LNCAP (cell line): ENCODE data around the gene TDRD7.

Experiments
- CTCF ChIP-seq: fragments of 450-650 bp; IDR thresholded peaks from 2 replicates; pipeline ENCODE4 v1.5.1; 2017; ENCODE audit warnings: mild to moderate bottlenecking

The TDRD7 gene

GRCh38 chr9:97524424-97524823, 112.5 kb downstream of the TDRD7 start:
- no peak for TF ChIP-seq CTCF

GRCh38 chr9:97525451-97525850, 113.6 kb downstream of the TDRD7 start:
- no peak for TF ChIP-seq CTCF

GRCh38 chr9:97526895-97527575, 115.1 kb downstream of the TDRD7 start:
- no peak for TF ChIP-seq CTCF

GRCh38 chr9:97527626-97528528, 116.0 kb downstream of the TDRD7 start:
- no peak for TF ChIP-seq CTCF

- TF ChIP-seq CTCF: no peak
Observed at GRCh38 chr9:97528529-97529230, 116.8 kb downstream of the TDRD7 start.

- TF ChIP-seq CTCF: no peak
Observed at GRCh38 chr9:97529363-97530076, 117.6 kb downstream of the TDRD7 start.

- TF ChIP-seq CTCF: no peak
Observed at GRCh38 chr9:97531888-97532376, 120.0 kb downstream of the TDRD7 start.
